GM19452 (cell line): ENCODE measurements around the gene MAD1L1.
"Not testable (repeated sequence)": the region's sequence is repeated elsewhere in the genome, so short reads cannot be mapped to it uniquely, and the experiment has no call there.

Source experiments
- ATAC-seq: cut with Tn5 transposase; IDR thresholded peaks from one replicate; pipeline ENCODE4 v1.9.1; 2021; ENCODE audit not compliant: unreplicated experiment

MAD1L1 gene

DNA sequence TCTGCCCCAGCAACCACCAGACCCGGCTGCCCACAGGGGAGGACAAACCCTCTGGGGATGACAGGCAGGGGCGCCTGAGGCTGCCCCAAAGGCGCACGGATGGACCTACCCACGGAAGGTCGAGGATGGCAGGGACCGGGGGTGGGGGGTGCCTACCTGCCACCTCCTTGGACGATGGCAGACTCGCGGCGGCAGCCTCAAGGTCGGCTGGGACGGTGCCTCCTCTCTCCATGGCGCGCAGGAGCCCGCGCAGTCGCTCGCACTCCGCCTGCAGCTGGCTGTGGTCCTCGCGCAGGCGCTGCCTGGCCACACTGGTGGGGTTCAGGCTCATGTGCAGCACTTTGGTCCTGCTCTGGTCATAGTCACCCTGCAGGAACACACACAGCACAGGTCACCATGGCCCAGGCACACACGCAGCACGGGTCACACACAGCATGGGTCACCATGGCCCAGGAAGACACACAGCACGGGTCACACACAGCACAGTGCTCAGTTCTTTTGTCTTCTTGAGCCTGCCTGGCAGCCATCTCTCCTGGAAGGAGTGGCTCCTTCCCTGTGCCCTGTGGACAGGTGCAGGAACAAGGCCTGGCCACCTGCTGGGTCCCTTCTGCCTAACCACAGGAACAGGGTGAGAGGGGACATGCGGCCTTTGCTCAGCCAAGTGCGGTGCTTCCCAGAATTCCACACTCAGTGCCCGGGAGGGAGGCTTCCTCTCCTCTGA is 296.1 kb downstream of the MAD1L1 start:
- ATAC-seq = no peak

DNA sequence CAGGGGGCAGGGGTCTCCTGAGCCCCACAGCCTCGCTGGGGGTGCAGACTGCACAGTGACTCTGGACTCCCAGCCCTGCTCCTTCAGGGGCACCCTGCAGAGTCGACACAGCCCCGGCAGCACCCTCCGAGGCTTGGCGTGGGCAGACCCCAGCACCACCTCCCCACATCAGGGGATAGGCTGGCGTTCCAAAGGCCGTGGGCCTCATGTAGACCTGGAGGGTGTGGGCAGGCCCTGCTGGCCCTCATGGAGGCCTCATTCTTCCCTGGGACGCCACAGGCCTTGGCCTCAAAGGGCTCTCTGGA is 296.8 kb downstream of the MAD1L1 start:
- no peak for ATAC-seq

DNA sequence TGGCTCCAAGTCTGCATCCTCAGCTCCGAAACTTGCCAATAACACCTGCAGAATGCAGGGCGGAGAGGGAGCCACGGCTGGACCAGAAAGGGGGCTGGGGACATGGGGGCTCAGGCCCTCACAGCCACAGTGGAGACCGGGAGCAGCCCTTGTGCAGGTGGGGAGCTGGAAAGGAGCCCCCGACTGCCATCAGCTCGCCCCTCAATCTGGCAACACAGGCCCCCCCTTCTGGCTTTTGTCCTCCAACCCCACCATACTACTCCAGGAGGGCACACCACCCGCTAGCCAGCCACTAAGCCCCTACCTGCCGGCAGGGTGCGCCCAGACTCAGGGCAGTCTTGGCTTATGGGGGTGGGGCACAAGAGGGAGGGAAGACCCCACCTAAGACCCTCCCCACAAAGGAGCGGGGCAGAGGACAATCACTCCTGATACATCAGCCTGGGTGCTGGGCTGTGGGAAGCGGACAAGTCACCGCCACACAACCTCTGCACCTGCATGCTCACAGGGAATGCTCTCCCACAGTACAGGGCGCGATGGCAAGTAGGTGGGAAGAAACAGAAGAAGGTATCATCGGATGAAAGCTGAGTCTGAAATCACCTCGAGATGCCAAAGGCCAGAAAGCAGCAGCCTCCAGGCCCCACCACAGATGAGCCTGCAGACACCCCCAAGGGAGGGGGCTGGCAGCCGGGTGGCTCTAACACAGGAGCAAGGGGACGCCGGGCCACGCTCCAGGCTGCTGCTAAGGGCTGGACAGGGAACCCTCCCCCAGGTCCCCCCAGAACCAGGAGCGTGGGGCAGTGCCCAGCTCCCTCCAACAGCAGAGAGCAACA is 297.4 kb downstream of the MAD1L1 start:
- ATAC-seq = no peak

DNA sequence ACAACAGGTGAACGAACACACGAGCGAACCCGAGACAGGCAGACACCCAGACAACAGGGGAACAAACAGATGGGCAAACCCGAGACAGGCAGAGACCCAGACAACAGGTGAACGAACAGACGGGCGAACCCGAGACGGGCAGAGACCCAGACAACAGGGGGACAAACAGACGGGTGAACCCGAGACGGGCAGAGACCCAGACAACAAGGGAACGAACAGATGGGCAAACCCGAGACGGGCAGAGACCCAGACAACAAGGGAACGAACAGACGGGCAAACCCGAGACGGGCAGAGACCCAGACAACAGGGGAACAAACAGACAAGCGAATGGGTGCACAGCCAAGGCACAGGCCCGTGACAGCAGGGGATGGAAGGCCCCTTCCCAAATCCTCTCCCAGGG is 298.0 kb downstream of the MAD1L1 start:
- ATAC-seq = no peak

DNA sequence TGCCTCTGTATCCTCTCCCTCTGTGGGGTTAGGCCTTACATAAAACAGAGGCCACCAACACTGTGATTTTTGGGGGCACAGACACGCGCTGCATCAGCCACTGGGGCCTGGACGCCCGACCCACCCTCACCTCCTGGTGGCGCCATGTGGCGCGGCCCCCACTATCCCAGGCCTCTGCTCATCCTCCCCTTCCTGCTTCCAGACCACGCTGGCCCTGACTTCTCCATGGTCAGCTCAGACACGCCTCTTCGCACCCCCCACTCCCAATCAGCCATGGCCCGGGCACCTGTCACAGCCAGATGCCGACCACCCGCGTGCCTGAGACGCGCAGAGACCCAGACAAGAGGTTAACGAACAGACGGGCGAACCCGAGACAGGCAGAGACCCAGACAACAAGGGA is 298.7 kb downstream of the MAD1L1 start:
- no peak for ATAC-seq

DNA sequence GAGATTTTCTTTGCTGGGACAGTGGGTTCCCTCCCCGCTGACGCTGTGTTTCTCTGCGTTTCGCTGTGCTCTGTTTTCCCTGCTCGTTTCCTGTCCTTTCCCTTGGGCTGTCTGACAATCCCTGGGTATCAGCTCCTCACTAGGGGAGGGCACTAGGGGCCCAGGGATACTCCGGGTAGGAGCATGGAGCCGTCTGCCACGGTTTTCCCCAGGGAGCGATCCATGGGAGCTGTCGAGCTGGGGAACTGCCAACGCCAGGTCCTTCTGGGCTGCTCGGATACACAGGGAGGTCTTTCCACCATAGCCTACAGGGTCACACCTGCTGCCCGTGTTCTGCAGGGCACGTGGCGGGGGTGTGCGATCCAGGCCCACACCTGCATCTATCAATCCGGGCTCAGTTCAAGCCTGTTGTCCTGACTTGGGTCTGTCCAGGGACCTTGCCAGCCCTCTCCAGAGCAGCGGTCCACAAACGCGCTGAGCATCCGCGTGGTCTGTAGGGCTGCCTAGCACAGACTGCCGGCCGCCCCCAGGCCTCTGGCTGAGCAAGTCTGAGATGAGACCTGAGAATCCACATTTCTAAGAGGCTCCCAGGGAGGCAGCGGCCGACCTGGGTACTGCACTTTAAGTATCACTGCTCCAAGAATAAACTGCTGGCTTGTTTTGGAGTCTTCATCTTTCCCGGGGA is 299.5 kb downstream of the MAD1L1 start:
- ATAC-seq = no peak

DNA sequence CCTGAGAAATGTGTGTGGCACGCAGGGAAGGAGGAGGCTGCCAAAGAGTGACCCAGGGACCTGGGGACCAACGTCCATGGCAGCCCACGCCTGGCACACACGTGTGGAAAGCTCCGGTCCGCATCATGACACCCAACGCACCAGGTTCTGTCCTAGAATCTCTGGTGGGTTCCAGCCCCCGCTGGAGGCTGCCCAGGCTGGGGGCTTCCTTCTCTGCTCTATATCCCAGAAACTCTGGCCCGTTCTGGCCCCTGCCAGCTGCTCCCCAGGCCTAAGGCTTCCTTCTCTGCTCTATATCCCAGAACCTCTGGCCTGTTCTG is 300.8 kb downstream of the MAD1L1 start:
- ATAC-seq = no peak

DNA sequence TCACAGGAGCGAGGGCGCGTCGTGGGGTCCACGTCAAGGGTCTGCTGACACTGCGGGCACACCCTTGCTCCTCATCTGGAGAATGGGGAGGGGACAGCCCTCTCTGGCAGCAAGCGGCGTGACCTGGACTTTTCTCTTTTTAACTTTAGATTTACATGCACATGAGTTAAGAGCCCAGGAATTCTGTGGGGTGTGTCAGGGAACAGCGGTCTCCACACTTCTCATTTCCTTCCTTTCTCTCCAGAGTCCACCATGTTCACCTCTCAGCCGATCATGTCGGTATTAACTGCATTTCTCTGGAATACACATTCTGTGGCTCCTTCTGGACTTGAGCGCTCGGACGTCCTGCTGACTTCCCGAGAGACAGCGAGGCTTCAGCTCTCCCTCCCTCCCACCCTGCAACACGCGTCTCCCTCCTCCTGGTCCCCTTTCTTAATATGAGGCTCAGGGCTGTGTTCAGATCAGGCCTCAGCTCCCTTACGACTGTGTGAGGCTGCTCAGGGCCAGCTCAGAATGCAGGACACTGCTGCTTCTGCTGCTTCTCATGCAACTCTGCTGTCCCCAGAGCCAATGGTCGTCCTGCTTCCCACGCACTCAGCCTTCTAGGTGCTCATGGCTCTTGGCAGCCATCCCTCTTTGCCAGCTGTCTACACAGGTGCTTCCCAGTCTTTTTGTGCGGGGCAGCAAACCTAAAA is 301.3 kb downstream of the MAD1L1 start:
- ATAC-seq = no peak

DNA sequence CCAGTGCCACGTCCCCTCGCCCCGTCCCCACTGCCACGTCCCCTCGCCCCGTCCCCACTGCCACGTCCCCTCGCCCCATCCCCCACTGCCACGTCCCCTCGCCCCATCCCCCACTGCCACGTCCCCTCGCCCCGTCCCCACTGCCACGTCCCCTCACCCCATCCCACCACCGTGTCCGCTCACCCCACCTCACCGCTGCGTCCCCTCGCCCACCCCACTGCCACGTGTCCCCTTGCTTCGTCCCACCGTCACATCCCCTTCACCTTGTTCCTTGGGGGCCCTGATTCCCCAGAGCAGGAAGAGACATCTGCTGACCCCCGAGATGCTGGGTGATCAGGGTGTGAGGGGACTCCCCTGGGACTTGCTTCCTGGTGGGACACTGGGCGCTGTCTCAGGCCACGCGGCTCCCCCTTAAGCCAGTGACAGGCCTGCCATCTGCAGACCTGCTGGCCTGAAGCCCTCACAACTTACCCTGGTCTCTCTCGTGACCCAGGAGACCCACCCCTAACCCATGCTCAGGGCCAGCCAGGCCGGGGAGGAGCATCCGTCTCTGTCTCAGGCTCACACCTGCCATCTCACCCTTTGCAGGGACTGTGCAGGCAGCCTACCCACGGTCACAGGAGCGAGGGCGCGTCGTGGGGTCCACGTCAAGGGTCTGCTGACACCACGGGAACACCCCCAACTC is 302.2 kb downstream of the MAD1L1 start:
- ATAC-seq = no peak

DNA sequence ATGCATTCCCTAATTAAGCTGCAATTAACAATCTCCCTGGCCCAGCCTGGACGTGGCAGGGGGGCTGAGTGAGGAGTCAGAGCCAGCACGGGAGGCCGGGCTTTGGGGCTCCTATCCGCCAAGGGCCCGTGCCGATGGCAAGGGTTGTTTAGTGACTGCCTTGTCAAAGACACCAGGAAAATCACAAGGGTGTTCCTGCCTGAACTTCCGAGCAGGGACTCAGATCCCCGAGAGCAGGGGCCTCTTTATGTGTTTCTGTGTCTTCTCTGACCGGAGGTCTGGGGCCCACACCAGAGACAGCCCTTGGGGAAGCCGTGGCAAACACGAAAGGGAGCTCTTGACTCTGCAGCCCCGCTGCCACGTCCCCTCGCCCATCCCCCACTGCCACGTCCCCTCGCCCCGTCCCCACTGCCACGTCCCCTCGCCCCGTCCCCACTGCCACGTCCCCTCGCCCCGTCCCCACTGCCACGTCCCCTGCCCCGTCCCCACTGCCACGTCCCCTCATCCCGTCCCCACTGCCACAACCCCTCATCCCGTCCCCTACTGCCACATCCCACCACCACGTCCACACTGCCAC is 303.3 kb downstream of the MAD1L1 start:
- ATAC-seq = not testable (repeated sequence)

DNA sequence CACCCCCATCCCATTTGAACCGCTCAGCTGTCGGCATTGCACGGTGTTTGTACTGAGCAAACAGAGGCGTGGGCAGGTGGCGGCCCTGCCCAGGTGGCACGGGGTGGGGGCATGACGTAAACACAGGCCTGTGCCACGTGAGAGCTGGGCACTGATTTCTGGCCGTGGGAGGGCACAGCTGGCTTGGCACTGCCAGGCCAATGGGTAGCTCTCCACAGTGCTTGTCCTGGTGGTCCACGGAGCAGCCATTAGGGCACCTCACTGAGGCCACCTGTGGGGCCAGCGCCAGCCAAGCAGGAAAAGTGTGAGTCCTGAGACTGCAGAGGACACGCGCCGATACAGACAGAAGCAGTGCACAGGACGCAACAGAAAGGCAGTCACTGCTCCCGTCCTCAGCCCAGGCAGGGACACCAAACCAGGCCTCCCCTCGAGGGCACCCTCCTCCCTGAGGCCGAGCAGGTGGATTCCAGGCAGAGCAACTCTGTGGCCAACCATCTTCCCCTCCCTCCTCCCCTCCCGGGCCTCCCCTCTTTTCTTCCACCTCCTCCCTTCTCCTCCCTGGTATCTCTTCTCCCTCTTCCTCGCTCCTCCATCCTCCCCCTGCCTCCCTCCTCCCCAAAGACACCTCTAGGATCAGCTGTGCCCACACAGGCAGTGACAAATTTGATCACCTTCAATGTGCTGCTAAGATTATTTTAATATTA is 303.9 kb downstream of the MAD1L1 start:
- no peak for ATAC-seq

DNA sequence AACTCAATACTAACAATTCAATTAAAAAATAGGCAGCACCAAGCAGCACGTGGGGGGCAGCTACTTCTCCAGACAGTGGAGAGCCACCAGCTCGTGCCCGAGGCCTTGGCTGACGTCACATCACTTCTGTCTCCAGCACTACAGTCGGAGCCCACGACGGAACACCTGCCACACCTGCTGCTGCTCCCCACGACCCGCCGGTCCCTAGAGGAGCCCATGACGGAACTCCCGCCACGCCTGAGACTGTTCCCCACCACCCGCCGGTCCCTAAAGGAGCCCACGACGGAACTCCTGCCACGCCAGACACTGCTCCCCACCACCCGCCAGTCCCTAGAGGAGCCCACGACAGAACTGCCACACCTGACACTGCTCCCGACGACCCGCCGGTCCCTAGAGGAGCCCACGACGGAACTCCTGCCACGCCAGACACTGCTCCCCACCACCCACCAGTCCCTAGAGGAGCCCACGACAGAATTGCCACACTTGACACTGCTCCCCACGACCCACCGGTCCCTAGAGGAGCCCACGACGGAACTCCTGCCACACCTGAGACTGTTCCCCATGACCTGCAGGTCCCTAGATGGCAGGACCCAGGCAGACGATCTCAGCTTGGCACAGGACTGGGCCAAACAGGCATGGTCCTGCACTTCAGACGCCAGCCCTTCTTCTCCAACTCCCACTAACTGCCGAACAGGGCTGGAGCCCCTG is 304.7 kb downstream of the MAD1L1 start:
- ATAC-seq = no peak

DNA sequence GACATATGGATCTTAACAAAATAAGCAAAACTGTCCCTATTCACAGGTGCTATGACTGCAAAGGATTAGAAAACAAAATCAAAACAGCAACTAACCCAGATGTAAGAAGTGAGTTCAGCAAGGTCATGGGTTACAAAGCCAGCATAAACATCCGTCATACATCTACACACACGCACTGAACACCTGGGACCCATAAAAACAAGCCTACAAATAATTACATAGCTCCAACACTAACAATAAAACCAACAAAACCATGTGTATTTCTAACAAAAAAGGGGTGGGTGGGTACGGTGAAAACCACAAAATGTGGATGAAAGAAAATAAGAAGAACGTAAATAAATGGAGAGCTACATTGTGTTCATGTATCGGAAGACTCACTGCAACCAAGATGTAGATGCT is 305.8 kb downstream of the MAD1L1 start:
- no peak for ATAC-seq

DNA sequence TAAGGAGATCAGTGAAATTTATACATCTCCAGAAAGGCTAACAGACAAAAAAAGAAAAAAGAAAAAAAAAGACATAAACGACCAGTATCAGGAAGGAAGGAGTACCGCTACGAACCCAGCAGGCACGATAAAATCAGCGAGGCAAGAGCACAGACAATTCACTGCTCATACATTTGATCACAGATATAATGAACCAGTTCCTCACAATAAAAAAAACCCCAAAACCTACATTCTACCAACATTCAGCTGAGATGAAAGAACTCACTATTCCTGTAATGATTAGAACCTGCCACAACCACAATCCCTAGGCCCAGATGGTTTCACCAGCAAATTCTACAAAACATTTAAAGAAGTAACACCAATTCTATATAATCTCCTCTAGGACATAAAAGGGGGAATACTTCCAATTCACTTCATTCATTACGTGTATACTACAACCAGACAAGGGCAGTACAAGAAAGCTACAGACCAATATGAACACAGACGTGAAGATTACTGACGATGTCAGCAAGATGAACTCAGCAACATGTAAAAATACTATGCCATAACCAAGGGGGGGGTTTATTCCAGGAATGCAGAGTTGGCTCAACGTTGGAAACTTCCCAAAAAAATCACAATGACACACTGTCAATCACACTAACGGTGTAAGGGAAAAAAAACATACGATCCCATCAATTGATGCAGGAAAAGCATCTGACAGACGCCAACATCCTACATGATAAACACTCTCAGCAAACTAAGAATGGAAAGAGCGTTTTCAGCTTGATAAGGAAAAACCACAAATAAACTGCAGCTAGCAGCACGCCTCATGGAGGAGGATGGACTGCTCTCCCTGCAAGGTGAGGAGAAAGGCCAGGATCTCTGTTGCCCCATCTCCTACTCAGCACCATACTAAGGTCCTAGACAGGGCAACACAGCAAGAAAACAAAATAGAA is 306.5 kb downstream of the MAD1L1 start:
- no peak for ATAC-seq

DNA sequence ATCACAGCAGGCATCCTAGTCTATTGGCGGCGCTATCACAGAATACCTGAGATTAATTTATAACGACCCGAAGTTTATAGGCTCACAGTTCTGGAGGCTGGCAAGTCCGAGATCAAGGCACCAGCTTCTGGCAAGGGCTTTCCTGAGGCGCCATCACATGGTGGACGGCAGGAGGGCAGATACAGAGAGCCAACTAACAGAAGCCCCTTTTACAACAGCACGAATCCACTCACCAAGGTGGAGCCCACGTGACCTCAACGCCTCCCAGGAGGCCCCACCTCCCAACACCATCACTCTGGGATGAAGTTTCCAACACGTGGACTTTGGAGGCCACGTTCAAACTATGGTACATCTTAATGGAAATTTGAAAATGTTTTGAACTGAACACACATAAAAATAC is 307.4 kb downstream of the MAD1L1 start:
- ATAC-seq = no peak

DNA sequence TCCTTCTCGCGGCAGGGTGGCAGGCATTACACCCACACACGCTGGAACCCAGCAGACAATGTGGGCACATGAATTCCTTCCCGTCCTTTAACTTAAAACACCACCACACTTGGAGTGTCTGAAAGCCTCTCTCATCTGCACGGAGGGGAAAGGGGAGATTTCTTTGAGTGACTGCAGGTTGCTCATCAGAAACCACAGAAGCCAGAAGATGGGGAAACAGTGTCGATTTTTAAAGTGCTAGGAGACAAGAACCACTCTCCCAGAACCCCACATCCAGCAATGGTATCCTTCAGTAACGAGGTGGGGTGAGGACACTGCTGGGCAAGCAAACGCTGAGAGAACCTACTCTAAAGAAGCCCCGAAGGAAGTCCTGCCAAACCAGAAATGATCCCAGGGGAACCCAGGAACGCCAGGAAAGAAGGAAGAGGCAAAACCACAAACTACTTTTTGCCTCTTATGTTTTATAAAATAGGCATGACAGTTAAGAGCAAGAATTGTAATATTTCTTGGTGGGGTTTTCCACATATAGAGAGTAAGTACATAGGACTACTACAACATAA is 308.4 kb downstream of the MAD1L1 start:
- ATAC-seq = no peak

DNA sequence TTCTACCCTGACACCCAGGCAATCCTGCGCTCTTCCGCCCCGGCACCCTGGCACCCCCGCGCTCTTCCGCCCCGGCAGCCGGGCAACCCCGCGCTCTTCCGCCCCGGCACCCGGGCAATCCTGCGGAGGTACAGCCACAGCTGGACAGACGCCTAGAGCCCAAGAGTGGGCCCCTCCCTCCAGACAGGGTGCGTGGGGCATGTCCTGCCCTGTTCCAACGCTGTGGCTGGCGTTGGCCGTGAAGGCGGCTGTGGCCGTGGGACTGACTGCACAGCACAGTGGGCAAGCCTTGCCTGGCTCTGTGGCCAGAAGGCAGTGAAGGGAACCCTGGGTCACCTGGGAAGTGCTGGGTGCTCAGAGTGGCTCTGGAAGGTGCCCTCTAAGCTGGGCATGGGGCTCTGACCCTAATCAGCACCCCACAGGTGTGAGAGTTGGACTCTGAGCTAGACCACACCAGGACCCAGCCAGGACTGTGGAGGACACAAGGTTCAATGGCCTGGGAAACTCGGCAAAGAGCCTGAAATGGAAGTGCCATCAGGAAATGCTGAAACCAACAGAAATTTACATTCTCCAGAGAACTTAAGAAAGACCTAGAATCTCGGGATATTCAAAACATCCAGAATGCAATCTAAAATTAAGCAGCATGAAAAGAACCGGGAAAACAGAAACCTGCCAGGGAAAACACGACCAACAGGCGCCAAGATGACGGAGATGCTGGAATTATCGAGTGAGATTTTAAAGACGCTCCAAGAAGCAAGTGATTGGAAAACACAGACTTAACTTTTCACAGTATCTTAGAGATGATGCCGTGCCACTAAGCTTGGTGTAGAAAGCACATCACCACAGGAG is 309.1 kb downstream of the MAD1L1 start:
- no peak for ATAC-seq
